Type B pancreatic cell (in vitro differentiated cells): ENCODE data around the gene PTPRS. TPM values are rescaled to one million over a fixed set of nuclear protein-coding genes. Genes with fewer than 3 reads are reported as not detected.

ENCODE experiments used
- DNase-seq: peaks from one replicate; pipeline ENCODE4 v3.0.0; 2021; ENCODE audit warnings: mixed read lengths; ENCODE audit not compliant: unreplicated experiment; ENCODE audit errors: extremely low spot score
- H3K27ac Mint-ChIP-seq: 2 replicates; pipeline ENCODE4 v1.8.0; 2021; ENCODE audit warnings: mild to moderate bottlenecking, mixed read lengths
- H3K27me3 Mint-ChIP-seq: 2 replicates; pipeline ENCODE4 v1.8.0; 2021; ENCODE audit warnings: mixed read lengths
- H3K36me3 Mint-ChIP-seq: 2 replicates; pipeline ENCODE4 v1.8.0; 2021; ENCODE audit warnings: mixed read lengths
- H3K4me1 Mint-ChIP-seq: one replicate; pipeline ENCODE4 v1.8.0; 2021; ENCODE audit warnings: mixed read lengths; ENCODE audit not compliant: unreplicated experiment
- H3K4me3 Mint-ChIP-seq: 2 replicates; pipeline ENCODE4 v1.8.0; 2021; ENCODE audit warnings: mild to moderate bottlenecking, mixed read lengths
- H3K9me3 Mint-ChIP-seq: 2 replicates; pipeline ENCODE4 v1.8.0; 2021; ENCODE audit warnings: mixed read lengths
- CTCF ChIP-seq: fragments of 200-600 bp; sonication (generic); conservative IDR thresholded peaks from 2 replicates; pipeline ENCODE4 v1.5.0; 2021; ENCODE audit warnings: antibody characterized with exemption, mild to moderate bottlenecking
- total RNA-seq: library from RNA; stranded (reverse); gene quantifications from 2 replicates; pipeline ENCODE4 v1.2.1, GENCODE V29; 2021; ENCODE audit warnings: low replicate concordance

The PTPRS gene
- total RNA-seq, 1 donor from 2014 or later = 234 TPM

GRCh38 chr19:5318306-5318705, 22.3 kb downstream of the PTPRS start:
- Mint-ChIP-seq H3K4me1 (peaks cover 1% of the 10 kb centered on the region), H3K4me3 (no peak overlapping the region), H3K36me3 (no peaks in the 10 kb centered on the region), H3K9me3 (no peaks in the 10 kb centered on the region), H3K27me3 (no peaks in the 10 kb centered on the region), H3K27ac (peak overlapping the region; percentile 10)
- TF ChIP-seq CTCF = no peak
- DNase-seq = no peak

- H3K36me3 Mint-ChIP-seq = no peaks in the 10 kb centered on the region
- H3K27ac Mint-ChIP-seq = no peak overlapping the region
- TF ChIP-seq CTCF = no peak
- no peaks in the 10 kb centered on the region for H3K27me3 Mint-ChIP-seq
- peaks cover 4% of the 10 kb centered on the region for H3K4me1 Mint-ChIP-seq
- no peak for DNase-seq
- H3K9me3 Mint-ChIP-seq = no peaks in the 10 kb centered on the region
- no peak overlapping the region for H3K4me3 Mint-ChIP-seq
Observed at GRCh38 chr19:5317321-5317720, 23.3 kb downstream of the PTPRS start.

GRCh38 chr19:5316138-5316537, 24.5 kb downstream of the PTPRS start:
- no peak for DNase-seq
- H3K27ac Mint-ChIP-seq = no peak overlapping the region
- no peaks in the 10 kb centered on the region for H3K9me3 Mint-ChIP-seq
- no peaks in the 10 kb centered on the region for H3K36me3 Mint-ChIP-seq
- no peak for TF ChIP-seq CTCF
- peaks cover 4% of the 10 kb centered on the region for H3K4me1 Mint-ChIP-seq
- no peak overlapping the region for H3K4me3 Mint-ChIP-seq
- no peaks in the 10 kb centered on the region for H3K27me3 Mint-ChIP-seq

GRCh38 chr19:5314907-5315298, 25.7 kb downstream of the PTPRS start:
- no peaks in the 10 kb centered on the region for H3K36me3 Mint-ChIP-seq
- no peak for TF ChIP-seq CTCF
- no peak overlapping the region for H3K4me3 Mint-ChIP-seq
- no peaks in the 10 kb centered on the region for H3K9me3 Mint-ChIP-seq
- no peak for DNase-seq
- peaks cover 4% of the 10 kb centered on the region for H3K4me1 Mint-ChIP-seq
- no peaks in the 10 kb centered on the region for H3K27me3 Mint-ChIP-seq
- H3K27ac Mint-ChIP-seq = no peak overlapping the region

- TF ChIP-seq CTCF = no peak
- H3K36me3 Mint-ChIP-seq = no peaks in the 10 kb centered on the region
- no peaks in the 10 kb centered on the region for H3K9me3 Mint-ChIP-seq
- no peak for DNase-seq
- peaks cover 4% of the 10 kb centered on the region for H3K4me1 Mint-ChIP-seq
- H3K27ac Mint-ChIP-seq = no peak overlapping the region
- H3K27me3 Mint-ChIP-seq = no peaks in the 10 kb centered on the region
- no peak overlapping the region for H3K4me3 Mint-ChIP-seq
Observed at GRCh38 chr19:5314012-5314906, 26.4 kb downstream of the PTPRS start.
